HG03095 (cell line): ENCODE results near the gene RFLNA.
"Not testable (repeated sequence)": the region's sequence is repeated elsewhere in the genome, so short reads cannot be mapped to it uniquely, and the experiment has no call there.

ENCODE experiments used
- ATAC-seq: cut with Tn5 transposase; IDR thresholded peaks from one replicate; pipeline ENCODE4 v1.9.1; 2021; ENCODE audit warnings: moderate library complexity; ENCODE audit not compliant: unreplicated experiment

RFLNA gene

GRCh38 chr12:124318278-124319020 is 23.6 kb downstream of the RFLNA start:
- no peak for ATAC-seq

- no peak for ATAC-seq
Observed at GRCh38 chr12:124319368-124320050, 24.6 kb downstream of the RFLNA start.

- ATAC-seq: peak; percentile 68
Observed at GRCh38 chr12:124321040-124321481, 26.2 kb downstream of the RFLNA start.

- no peak for ATAC-seq
Observed at GRCh38 chr12:124321556-124322270, 26.8 kb downstream of the RFLNA start.

GRCh38 chr12:124322271-124322998 is 27.5 kb downstream of the RFLNA start:
- no peak for ATAC-seq

GRCh38 chr12:124322999-124323328 is 28.1 kb downstream of the RFLNA start:
- ATAC-seq: not testable (repeated sequence)

- no peak for ATAC-seq
Observed at GRCh38 chr12:124323771-124324530, 29.1 kb downstream of the RFLNA start.

- no peak for ATAC-seq
Observed at GRCh38 chr12:124324803-124325705, 30.2 kb downstream of the RFLNA start.

GRCh38 chr12:124326104-124326503 is 31.2 kb downstream of the RFLNA start:
- no peak for ATAC-seq

- no peak for ATAC-seq
Observed at GRCh38 chr12:124326871-124327270, 32.0 kb downstream of the RFLNA start.

GRCh38 chr12:124327362-124328043 is 32.6 kb downstream of the RFLNA start:
- ATAC-seq: no peak

GRCh38 chr12:124328116-124328515 is 33.2 kb downstream of the RFLNA start:
- ATAC-seq: no peak

GRCh38 chr12:124328636-124329035 is 33.7 kb downstream of the RFLNA start:
- no peak for ATAC-seq

GRCh38 chr12:124332058-124332672 is 37.3 kb downstream of the RFLNA start:
- ATAC-seq: no peak

GRCh38 chr12:124332900-124333299 is 38.0 kb downstream of the RFLNA start:
- ATAC-seq: no peak

- no peak for ATAC-seq
Observed at GRCh38 chr12:124333724-124334123, 38.8 kb downstream of the RFLNA start.

- ATAC-seq: no peak
Observed at GRCh38 chr12:124334266-124334665, 39.4 kb downstream of the RFLNA start.

- ATAC-seq: no peak
Observed at GRCh38 chr12:124334976-124335375, 40.1 kb downstream of the RFLNA start.
